Stimulated activated CD4-positive, alpha-beta T cell treated with anti-CD3 and anti-CD28 coated beads, Interleukin-12 subunit alpha, Interleukin-12 subunit beta, amount 100 ng/mL, for 24 hours (primary cell): Measurements from ENCODE around the gene NCAPD2.

Experiments used
- DNase-seq, 2 experiments: peaks; one replicate each; pipeline ENCODE4 v3.0.0-alpha.2; 2020; ENCODE audit warnings: low read depth in 2 of 2

NCAPD2 gene

GRCh38 chr12:6574576-6575295 is 80.8 kb downstream of the NCAPD2 start:
- DNase-seq, result no peak

DNA sequence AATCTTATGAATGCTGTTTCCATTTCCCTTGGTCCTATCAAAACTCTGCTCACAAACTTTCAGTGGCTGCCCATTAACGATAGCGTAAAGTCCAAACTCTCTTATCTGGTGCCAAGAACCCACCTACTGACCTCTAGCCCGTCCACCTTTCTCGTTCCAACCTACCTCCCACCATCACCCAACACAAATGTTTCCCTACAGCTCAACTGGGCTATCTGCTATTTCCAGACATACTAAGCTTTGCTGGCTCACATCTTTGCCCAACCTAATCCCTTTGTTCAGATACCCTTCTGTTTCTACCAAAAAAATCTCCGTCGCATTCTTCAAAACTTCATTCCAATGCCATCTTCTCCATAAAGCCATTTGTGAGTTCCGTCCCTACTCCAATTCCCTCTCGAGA is 81.7 kb downstream of the NCAPD2 start:
- no peak for DNase-seq
